GM18858 (cell line): Measurements from ENCODE around the gene CHAC1.

Experiments used
- ATAC-seq: cut with Tn5 transposase; IDR thresholded peaks from one replicate; pipeline ENCODE4 v1.9.1; 2021; ENCODE audit not compliant: unreplicated experiment

CHAC1 gene

DNA sequence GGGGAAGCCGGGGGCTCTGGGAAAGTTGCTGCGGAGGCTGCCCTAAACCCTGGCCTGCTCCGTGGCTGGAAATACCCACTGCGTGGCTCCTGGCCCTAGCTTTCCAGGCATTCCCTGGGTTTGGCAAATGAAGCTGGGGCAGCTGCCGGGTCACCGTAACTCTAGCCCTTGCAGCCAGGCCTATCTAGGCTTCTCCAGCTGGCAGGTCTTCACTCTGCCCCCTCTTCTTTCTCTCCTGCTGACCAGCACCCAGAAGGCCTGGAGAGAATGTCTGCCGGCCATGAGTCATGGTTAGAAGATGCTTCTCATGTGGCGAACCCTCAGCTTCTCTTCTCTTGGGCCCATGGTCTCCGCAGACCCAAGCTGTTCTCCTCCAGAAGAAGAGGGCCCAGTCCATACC, 29.7 kb upstream of the CHAC1 start:
- ATAC-seq = no peak

DNA sequence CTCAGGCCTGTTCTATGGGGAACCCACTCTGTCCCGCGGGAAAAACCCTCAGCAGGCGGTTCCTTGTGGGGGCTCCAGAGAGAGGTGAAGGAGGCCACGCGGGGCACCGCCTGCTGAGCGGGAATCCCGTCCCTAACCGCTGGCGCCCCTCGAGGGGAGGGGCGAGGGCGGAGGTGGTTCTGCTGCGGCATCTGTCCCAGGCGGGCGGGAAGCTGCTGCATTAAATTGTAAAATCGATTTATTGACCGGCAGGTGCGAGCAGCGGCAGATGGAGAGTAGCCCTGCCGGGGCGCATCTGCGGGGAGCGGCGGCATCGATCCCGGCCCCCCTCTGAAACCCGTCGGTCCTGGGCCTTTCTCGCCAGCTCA, 27.8 kb upstream of the CHAC1 start:
- no peak for ATAC-seq

DNA sequence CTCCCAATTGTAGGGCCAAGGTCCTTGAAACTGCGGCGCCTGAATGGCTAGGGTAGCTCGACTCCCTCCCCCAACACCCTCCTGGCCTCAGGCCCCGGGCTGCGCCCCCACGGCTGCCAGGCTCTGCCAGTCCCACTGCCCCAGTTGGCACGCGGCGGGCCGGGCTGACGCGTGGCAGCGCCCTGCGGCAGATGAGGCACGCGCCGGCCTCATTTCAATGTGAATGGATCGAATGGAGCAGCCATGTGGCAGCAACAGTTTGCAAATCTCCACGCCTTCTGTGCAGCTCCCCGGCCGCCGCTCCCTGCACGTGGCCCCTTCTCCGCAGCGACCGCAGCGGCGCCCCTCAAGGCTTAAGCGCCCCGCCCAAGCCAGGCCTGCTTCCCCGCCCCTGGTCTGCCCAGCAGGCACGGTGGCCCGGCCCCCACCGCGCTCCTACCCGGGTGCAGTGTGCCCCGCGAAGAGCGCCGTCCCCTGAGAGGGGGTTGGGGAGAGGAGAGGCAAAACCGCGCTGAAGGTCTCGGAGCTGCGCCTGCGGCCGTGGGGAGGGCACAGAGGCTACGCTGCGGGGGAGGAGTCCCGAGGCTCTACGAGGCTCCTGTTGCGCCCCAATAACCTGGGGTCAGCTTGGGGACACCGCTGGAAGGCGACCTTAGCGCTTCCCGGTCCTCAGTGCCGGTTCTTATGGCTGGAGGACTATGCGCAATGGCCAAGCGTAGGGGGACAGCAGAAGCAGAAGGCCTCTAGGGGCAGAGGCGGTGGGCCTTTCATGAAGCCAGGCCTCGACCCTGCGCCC, 27.2 kb upstream of the CHAC1 start:
- ATAC-seq = no peak

DNA sequence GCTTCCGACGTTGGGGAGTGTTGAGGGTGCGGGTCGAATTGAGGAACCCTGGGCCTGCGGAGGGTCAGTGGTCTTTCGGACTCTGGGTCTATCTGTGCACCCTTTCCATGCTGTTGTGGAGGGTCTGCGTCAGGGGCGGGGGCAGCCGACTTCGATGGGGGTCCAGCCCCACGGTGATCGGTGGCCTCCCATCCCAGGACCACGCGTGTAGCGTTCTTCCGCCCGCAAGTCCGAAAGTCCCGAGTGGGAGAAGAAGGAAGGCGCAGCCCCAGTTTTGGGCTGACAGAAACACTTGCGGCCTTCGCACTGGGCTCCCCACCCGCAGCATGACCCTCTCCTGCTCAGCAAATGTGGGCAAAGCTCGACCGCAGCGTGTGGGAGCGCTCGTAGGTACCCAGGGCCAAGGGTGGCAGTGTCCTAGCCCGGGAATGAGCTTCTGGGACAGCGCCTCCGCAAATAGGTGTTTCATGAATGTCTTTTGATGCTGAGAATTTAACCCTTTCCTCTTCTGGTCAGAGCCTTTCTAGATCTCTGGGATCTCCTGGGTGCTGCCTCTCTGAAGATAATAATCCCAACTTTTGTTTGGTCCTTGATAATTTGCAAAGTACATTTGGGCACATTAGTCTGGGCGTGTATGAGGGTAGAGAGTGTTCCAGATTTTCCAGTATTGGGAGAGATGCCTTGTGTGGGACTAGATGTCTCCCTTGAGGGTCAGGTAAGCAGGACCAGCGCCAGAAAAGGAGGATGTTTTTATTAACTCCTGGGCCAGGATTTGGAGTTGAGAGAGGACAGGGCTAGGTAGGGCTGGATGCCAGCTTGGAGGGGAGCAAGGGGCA, 26.4 kb upstream of the CHAC1 start:
- no peak for ATAC-seq

DNA sequence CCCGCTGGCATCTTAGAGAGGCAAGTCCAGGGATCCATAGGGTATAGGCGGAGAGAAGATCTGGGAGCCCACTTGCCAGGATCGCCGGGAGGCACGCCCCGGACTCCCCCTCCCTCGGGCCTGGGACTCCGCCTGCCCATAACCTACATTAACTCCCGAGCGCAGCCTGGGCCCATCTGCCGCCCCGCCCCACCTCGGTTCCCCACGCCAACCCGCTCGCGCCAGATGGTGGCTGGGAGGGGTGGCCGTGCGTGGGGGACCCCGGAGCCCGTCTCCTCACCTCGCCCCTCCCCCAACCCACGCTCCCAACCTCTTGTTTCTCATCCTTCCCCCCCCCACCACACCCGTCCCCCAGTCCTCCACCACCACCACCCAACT, 25.8 kb upstream of the CHAC1 start:
- ATAC-seq = no peak

DNA sequence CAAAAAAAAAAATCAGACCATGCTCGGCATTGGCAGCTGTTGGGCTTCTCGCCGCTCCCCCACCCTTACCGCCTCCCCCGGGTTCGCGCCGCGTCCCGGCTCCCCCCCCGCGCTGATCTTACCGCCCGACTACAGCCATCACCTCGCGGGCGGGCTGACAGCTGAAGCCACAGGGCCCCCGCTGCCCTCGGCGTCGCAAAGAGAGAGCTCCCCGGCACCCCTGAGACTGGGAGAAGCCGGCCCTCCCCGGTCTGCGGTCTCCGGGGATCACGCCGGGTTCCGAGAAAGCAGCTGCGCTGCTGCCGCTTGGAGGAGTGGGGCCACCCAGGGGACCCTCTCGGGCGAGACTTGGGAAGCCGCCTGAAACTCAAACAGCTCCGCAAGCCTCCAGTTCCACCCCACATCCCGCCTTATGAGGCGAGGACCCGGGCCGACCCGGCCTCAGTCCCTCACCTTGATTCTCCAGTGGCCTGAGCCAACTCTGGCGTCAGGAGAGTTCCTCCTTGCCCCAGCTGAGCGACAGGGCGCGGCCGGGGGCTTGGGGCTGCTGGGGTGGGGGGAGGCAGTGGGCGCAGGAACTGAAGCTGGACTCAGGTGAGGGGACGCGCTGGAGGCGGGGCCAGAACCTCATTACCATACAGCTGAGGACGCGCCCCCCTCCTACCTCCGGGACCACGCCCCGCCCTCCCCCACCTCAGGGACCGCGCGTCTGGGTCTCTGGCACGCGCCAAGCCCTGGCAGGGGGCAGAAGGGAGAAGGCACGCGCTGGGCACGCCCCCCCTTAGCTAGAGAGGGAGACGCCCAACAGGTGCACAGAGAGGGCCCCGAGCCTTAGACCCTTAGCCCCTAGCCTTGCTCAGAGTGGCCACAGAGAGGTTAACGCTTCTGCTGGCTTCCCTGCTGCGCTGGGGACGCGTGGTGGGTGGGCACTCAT, 25.1 kb upstream of the CHAC1 start:
- ATAC-seq = no peak

GRCh38 chr15:40928821-40929659, 24.2 kb upstream of the CHAC1 start, which contains the start of gene DLL4:
TSS of gene DLL4 (plus strand) at chr15:40929340. CDS start at chr15:40929669, 329 bp downstream.
- ATAC-seq = no peak

DNA sequence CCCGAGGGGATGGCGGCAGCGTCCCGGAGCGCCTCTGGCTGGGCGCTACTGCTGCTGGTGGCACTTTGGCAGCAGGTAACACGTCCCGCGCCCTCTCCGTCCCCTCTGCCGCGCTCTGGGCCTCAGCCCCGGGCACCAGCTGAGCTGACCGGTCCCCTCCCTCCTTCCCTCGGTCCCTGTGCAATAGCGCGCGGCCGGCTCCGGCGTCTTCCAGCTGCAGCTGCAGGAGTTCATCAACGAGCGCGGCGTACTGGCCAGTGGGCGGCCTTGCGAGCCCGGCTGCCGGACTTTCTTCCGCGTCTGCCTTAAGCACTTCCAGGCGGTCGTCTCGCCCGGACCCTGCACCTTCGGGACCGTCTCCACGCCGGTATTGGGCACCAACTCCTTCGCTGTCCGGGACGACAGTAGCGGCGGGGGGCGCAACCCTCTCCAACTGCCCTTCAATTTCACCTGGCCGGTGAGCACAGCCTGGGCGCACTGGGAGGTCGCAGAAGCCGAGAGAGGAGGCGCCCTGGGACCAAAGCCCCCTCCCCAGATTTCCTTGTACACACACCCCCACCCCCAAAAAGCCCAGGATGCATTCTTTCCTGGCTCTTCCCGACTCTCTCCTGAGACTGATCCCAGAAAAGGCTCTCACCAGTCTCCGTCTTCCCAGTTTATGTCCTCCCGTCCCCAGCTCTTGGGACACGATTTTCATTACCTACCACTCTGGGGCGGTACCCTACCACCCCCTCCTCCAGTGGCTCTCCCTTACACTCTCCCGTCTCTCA, 23.4 kb upstream of the CHAC1 start:
- no peak for ATAC-seq

GRCh38 chr15:40930430-40931299, 22.6 kb upstream of the CHAC1 start:
- no peak for ATAC-seq

GRCh38 chr15:40931300-40932142, 21.8 kb upstream of the CHAC1 start:
- ATAC-seq = no peak

- no peak for ATAC-seq
Measured at GRCh38 chr15:40932156-40932555, 21.1 kb upstream of the CHAC1 start.

GRCh38 chr15:40932649-40933516, 20.4 kb upstream of the CHAC1 start:
- ATAC-seq = no peak

- no peak for ATAC-seq
Measured at GRCh38 chr15:40933517-40933902, 19.8 kb upstream of the CHAC1 start.

DNA sequence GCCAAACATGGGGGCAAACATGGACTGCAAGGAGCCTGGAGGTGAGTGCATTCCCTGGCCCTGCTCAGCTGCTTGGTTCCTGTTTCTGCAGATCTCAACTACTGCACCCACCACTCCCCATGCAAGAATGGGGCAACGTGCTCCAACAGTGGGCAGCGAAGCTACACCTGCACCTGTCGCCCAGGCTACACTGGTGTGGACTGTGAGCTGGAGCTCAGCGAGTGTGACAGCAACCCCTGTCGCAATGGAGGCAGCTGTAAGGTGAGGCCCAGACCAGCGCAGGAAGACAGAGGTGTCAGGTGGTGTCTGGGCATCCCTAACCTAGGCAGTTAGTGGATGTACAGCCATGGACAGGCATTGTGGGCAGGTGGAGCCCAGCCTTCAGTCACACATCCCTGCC, 18.8 kb upstream of the CHAC1 start:
- no peak for ATAC-seq

DNA sequence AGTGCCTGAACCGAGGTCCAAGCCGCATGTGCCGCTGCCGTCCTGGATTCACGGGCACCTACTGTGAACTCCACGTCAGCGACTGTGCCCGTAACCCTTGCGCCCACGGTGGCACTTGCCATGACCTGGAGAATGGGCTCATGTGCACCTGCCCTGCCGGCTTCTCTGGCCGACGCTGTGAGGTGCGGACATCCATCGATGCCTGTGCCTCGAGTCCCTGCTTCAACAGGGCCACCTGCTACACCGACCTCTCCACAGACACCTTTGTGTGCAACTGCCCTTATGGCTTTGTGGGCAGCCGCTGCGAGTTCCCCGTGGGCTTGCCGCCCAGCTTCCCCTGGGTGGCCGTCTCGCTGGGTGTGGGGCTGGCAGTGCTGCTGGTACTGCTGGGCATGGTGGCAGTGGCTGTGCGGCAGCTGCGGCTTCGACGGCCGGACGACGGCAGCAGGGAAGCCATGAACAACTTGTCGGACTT, 17.0 kb upstream of the CHAC1 start:
- no peak for ATAC-seq
